MM.1S (cell line): ENCODE results near the gene SLC27A6.

ENCODE experiments used
- EZH2 ChIP-seq: fragments of 300-600 bp; sonication (generic); optimal IDR thresholded peaks from 2 replicates; pipeline ENCODE3; 2017; ENCODE audit warnings: low read depth, mild to moderate bottlenecking, antibody characterized with exemption, low read length, mixed read lengths
- TF ChIP-seq, protein P1 (sequence below): fragments of 300-600 bp; sonication (generic); IDR thresholded peaks from 2 replicates; pipeline ENCODE4 v1.5.1; 2016; ENCODE audit warnings: antibody characterized with exemption, low read length, mixed read lengths

DNA sequence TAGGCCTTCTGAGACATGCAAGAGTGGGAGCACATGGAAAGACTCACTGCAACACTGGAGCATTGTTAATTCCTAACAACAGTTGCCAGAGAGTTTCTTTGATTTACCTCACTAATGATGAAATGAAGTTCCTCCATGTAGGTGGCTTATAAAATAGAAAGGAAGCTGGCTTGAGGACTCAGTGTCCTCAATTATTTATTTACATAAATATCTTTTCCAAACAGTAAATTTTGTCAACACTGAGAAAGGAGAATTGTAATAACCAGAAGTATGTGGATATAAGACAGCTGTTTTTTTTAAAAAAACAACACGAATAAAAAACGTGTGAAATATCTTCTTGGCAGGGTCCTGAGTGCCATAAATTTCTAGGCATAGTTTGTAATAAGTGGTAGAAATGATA, 9.1 kb upstream of the SLC27A6 start:
- TF ChIP-seq, protein P1, sequence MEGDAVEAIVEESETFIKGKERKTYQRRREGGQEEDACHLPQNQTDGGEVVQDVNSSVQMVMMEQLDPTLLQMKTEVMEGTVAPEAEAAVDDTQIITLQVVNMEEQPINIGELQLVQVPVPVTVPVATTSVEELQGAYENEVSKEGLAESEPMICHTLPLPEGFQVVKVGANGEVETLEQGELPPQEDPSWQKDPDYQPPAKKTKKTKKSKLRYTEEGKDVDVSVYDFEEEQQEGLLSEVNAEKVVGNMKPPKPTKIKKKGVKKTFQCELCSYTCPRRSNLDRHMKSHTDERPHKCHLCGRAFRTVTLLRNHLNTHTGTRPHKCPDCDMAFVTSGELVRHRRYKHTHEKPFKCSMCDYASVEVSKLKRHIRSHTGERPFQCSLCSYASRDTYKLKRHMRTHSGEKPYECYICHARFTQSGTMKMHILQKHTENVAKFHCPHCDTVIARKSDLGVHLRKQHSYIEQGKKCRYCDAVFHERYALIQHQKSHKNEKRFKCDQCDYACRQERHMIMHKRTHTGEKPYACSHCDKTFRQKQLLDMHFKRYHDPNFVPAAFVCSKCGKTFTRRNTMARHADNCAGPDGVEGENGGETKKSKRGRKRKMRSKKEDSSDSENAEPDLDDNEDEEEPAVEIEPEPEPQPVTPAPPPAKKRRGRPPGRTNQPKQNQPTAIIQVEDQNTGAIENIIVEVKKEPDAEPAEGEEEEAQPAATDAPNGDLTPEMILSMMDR: no peak
- no peak for TF ChIP-seq EZH2
